Mesothelial cell of epicardium (in vitro differentiated cells): ENCODE data around the gene GCA. TPM values are rescaled to one million over a fixed set of nuclear protein-coding genes. Genes with fewer than 3 reads are reported as not detected.

Source experiments
- DNase-seq, 2 experiments: peaks; one replicate each; pipeline ENCODE4 v3.0.0; 2021; ENCODE audit warnings: low spot score in 2 of 2; ENCODE audit not compliant: unreplicated experiment in 2 of 2
- H3K27ac Mint-ChIP-seq: 2 replicates; pipeline ENCODE4 v1.8.0; 2021; ENCODE audit warnings: mixed read lengths
- H3K27me3 Mint-ChIP-seq: 2 replicates; pipeline ENCODE4 v1.8.0; 2021; ENCODE audit warnings: low read depth, mixed read lengths
- H3K36me3 Mint-ChIP-seq: 2 replicates; pipeline ENCODE4 v1.8.0; 2021; ENCODE audit warnings: mixed read lengths
- H3K4me1 Mint-ChIP-seq: 2 replicates; pipeline ENCODE4 v1.8.0; 2021; ENCODE audit warnings: mixed read lengths
- H3K4me3 Mint-ChIP-seq: 2 replicates; pipeline ENCODE4 v1.8.0; 2021; ENCODE audit warnings: mild to moderate bottlenecking, moderate library complexity, mixed read lengths
- H3K9me3 Mint-ChIP-seq: 2 replicates; pipeline ENCODE4 v1.8.0; 2021; ENCODE audit warnings: mixed read lengths
- total RNA-seq: library from RNA; stranded (reverse); gene quantifications from 3 replicates; pipeline ENCODE4 v1.2.1, GENCODE V29; 2021
- TF ChIP-seq, protein P1 (sequence below): fragments of 200-600 bp; sonication (generic); IDR thresholded peaks from one replicate; pipeline ENCODE4 v1.5.0; 2021; ENCODE audit warnings: antibody characterized with exemption; ENCODE audit not compliant: unreplicated experiment

GCA gene
- total RNA-seq, 1 donor from 2014 or later: 40.5 TPM

GRCh38 chr2:162330881-162331280 is 13.1 kb upstream of the GCA start:
- Mint-ChIP-seq H3K4me1 (no peaks in the 10 kb centered on the region), H3K4me3 (no peak overlapping the region), H3K9me3 (no peaks in the 10 kb centered on the region), H3K36me3 (no peaks in the 10 kb centered on the region), H3K27me3 (peaks cover 2% of the 10 kb centered on the region), H3K27ac (no peak overlapping the region)
- TF ChIP-seq, protein P1, sequence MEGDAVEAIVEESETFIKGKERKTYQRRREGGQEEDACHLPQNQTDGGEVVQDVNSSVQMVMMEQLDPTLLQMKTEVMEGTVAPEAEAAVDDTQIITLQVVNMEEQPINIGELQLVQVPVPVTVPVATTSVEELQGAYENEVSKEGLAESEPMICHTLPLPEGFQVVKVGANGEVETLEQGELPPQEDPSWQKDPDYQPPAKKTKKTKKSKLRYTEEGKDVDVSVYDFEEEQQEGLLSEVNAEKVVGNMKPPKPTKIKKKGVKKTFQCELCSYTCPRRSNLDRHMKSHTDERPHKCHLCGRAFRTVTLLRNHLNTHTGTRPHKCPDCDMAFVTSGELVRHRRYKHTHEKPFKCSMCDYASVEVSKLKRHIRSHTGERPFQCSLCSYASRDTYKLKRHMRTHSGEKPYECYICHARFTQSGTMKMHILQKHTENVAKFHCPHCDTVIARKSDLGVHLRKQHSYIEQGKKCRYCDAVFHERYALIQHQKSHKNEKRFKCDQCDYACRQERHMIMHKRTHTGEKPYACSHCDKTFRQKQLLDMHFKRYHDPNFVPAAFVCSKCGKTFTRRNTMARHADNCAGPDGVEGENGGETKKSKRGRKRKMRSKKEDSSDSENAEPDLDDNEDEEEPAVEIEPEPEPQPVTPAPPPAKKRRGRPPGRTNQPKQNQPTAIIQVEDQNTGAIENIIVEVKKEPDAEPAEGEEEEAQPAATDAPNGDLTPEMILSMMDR: no peak
- no peak for DNase-seq

GRCh38 chr2:162333968-162334367 is 10.0 kb upstream of the GCA start:
- Mint-ChIP-seq H3K36me3 (no peaks in the 10 kb centered on the region), H3K27ac (no peak overlapping the region), H3K4me1 (no peaks in the 10 kb centered on the region), H3K27me3 (peaks cover 17% of the 10 kb centered on the region), H3K4me3 (no peak overlapping the region), H3K9me3 (no peaks in the 10 kb centered on the region)
- TF ChIP-seq, protein P1: no peak
- DNase-seq: no peak

DNA sequence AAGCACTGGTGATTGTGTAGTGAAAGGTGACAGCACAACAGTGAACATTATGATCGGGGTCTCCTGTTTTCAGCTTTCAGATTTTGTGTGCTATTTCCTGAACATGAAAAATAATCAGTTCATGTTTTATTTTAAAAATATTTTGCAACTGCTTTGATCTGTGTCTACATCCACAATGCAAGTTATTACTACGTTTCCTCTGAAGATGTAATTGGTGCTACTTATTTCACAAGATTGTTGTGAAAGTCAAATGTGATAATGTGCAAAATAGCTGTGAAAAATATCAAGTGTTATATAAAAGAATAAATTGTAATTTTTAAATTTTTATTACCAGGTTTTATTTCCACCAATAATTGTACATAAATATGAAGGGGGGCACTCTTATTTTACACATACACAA is 6.1 kb upstream of the GCA start:
- TF ChIP-seq, protein P1: no peak
- DNase-seq: no peak
- H3K4me3 Mint-ChIP-seq: no peak overlapping the region
- H3K27ac Mint-ChIP-seq: no peak overlapping the region
- no peaks in the 10 kb centered on the region for H3K9me3 Mint-ChIP-seq
- H3K27me3 Mint-ChIP-seq: peaks cover 48% of the 10 kb centered on the region
- no peaks in the 10 kb centered on the region for H3K36me3 Mint-ChIP-seq
- no peaks in the 10 kb centered on the region for H3K4me1 Mint-ChIP-seq

- H3K9me3 Mint-ChIP-seq: no peaks in the 10 kb centered on the region
Measured at GRCh38 chr2:162340822-162341221, 3.1 kb upstream of the GCA start.

DNA sequence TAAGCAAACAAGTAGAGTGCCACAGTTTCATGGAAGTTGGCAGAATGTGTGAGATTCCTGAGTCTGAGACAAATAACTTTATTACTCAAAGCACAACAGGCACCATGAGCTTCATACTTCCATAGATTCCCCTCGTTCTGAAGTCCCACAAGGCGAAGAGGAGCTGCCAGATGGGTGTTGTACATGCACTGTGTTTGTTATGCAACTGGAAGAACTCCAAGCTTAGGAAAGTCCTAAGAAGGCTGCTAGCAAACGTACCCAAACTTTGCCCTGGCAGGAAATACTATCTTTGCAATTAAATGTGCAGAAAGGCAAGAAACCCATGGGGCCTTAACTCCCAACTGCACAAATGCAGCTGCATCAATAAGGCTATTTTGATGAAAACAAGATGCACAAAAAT is 1.6 kb upstream of the GCA start:
- H3K4me3 Mint-ChIP-seq: no peak overlapping the region

More at GRCh38 chr2:162340822-162341221, 3.1 kb upstream of the GCA start:
- peaks cover 62% of the 10 kb centered on the region for H3K27me3 Mint-ChIP-seq
- TF ChIP-seq, protein P1: no peak
- no peak overlapping the region for H3K4me3 Mint-ChIP-seq
- DNase-seq: no peak
- H3K27ac Mint-ChIP-seq: no peak overlapping the region
- H3K4me1 Mint-ChIP-seq: peaks cover 12% of the 10 kb centered on the region
- H3K36me3 Mint-ChIP-seq: no peaks in the 10 kb centered on the region

DNA sequence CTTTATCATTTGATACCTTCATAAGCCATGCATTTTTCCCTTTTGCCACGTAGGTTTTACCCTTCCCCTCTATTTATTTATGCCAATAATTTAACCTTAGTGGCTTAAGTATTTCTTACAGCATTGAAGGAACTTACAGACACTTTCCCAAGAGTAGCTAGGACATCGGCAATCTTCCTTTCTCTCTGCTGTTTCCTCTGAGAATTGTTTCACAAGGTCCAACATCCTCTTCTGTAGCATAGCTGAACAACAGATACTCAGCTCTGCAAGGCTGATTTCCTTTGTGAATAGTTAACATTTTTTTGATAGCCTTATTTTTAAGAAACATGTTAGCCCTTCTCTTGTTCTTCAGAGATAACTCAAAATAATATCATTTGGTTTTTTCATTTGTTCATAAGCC is 1.1 kb upstream of the GCA start:
- no peak overlapping the region for H3K27ac Mint-ChIP-seq
- H3K4me3 Mint-ChIP-seq: no peak overlapping the region
- H3K9me3 Mint-ChIP-seq: no peaks in the 10 kb centered on the region

More for the DNA sequence above, 1.6 kb upstream of the GCA start:
- H3K4me1 Mint-ChIP-seq: peaks cover 14% of the 10 kb centered on the region
- peaks cover 56% of the 10 kb centered on the region for H3K27me3 Mint-ChIP-seq
- no peaks in the 10 kb centered on the region for H3K9me3 Mint-ChIP-seq
- H3K27ac Mint-ChIP-seq: no peak overlapping the region
- H3K36me3 Mint-ChIP-seq: no peaks in the 10 kb centered on the region
- no peak for DNase-seq
- TF ChIP-seq, protein P1: no peak

More for the DNA sequence above, 1.1 kb upstream of the GCA start:
- H3K36me3 Mint-ChIP-seq: no peaks in the 10 kb centered on the region
- H3K4me1 Mint-ChIP-seq: peaks cover 14% of the 10 kb centered on the region
- DNase-seq: no peak
- TF ChIP-seq, protein P1: no peak
- peaks cover 51% of the 10 kb centered on the region for H3K27me3 Mint-ChIP-seq
